ENCODE data around the gene HBD.
"Not testable (repeated sequence)": the region's sequence is repeated elsewhere in the genome, so short reads cannot be mapped to it uniquely, and the experiment has no call there.

HBD gene

DNA sequence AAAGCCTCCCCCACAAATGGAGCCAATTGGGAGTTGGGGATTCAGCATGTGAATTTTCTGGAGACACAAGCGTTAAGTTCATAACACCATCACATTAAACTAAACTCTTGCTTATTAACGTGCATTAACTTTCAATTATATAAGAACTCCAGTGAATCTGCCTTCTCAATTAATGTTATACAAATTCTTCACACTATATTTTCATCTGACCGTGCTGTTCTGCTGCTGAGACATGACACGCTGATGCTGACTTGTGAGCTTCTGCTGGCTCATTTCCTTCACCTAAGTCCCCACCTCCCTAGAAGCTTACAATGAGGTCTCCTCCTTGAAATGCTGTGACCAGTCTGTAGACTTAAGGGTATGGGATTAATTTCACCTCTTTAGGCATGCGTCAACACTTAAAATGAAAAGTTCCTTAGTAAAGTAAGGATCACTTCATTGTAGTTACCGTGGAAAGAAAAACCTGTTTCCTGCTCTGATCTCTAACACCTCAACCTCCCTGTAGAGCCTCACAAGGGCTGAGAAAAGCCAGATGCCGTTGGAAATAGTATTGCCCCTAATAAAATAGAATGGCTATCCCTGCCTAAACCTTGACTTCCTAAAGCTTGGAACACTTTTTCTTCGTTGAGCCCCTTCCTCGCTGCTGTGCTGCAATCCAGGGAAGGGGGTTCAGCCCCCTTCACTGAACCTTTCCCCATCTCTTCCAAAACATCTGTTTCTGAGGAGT lies 18.1 kb upstream of the HBD start:
- DNase-seq: no peak

DNA sequence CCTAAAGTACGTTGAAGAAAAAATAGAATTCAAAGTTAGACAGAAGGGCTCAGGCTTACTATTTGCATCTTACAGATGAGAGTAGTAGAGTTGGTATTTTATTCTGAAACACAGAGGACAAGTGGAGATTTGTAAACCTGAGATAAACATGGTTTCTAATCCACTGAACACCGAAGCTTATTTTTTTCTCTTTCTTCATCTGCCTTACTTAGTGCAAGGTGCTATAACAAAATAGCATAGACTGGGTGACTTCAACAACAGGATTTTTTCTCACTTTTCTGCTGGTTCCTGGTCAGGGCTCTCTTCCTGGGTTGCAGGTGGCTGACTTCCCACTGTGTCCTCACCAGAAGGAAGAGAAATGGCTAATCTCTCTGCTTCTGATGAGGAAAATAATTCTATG lies 17.5 kb upstream of the HBD start:
- DNase-seq: no peak

DNA sequence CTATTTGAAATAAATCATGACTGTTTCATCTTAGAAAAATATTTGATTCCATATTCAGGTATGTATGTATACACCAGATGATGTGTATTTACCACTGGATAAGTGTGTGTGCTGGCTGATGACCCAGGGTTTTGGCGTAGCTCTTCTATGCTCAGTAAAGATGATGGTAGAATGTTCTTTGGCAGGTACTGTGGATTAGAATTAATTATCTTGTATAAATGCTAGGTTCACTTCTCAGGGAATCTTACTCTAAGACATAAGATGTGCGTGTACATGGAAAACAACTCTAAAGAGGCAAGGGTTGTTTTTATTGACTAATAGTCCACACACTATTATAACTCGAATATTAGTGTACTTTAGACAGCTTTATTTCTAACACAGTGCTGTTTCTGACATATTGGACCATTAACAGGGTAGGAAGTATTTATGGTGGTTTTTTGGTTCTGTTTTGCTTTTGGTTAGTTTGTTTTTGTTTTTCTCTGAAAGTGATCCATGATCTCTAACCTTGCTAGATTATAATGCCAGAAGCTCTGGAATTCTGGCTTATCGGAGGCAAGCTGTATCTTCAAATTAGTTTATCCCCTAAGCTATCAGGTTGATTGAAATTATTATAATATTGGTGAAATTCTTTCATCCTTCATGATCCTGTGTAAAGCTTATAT lies 16.4 kb upstream of the HBD start:
- DNase-seq: no peak

DNA sequence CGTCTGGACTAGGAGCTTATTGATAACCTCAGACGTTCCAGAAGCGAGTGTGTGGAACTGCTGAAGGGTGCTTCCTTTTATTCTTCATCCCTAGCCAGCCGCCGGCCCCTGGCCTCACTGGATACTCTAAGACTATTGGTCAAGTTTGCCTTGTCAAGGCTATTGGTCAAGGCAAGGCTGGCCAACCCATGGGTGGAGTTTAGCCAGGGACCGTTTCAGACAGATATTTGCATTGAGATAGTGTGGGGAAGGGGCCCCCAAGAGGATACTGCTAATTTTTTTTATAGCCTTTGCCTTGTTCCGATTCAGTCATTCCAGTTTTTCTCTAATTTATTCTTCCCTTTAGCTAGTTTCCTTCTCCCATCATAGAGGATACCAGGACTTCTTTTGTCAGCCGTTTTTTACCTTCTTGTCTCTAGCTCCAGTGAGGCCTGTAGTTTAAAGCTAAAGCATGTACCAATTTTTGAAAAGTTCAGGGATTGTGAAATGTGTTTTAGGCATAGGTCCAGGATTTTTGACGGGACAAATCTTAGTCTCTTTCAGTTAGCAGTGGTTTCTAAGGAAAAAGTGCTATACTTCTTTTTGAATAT lies 15.6 kb upstream of the HBD start, which contains the start of gene HBG1:
TSS of gene HBG1 (minus strand) at position 51 of the 590 bp plus-strand sequence. CDS start 53 bp downstream, outside the sequence.
- not testable (repeated sequence) for DNase-seq

DNA sequence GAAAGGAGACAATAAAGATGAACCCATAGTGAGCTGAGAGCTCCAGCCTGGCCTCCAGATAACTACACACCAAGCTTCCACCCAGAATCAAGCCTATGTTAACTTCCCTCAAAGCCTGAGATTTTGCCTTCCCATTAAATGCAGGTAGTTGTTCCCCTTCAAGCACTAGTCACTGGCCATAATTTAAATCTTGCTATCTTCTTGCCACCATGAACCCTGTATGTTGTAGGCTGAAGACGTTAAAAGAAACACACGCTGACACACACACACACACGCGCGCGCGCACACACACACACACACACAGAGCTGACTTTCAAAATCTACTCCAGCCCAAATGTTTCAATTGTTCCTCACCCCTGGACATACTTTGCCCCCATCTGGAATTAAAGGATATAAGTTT lies 14.2 kb upstream of the HBD start:
- not testable (repeated sequence) for DNase-seq

DNA sequence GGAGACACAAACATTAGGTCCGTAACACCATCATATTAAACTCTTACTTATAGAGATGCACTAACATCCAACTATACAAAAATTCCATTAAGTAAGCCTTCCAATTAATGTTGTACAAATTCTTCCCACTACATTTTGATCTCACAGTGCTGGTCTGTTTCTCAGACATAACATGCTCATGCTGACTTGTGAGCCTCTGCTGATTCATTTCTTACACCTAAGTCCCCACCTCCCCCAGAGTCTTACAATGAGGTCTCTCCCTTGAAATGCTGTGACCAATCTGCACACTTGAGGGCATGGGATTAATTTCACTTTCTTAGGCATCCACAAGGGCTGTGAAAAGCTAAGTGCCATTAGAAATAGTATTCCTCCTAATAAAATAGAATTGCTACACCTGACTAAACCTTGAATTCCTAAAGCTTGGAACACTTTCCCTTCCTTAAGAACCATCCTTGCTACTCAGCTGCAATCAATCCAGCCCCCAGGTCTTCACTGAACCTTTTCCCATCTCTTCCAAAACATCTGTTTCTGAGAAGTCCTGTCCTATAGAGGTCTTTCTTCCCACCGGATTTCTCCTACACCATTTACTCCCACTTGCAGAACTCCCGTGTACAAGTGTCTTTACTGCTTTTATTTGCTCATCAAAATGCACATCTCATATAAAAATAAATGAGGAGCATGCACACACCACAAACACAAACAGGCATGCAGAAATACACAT lies 13.3 kb upstream of the HBD start:
- no peak for DNase-seq

DNA sequence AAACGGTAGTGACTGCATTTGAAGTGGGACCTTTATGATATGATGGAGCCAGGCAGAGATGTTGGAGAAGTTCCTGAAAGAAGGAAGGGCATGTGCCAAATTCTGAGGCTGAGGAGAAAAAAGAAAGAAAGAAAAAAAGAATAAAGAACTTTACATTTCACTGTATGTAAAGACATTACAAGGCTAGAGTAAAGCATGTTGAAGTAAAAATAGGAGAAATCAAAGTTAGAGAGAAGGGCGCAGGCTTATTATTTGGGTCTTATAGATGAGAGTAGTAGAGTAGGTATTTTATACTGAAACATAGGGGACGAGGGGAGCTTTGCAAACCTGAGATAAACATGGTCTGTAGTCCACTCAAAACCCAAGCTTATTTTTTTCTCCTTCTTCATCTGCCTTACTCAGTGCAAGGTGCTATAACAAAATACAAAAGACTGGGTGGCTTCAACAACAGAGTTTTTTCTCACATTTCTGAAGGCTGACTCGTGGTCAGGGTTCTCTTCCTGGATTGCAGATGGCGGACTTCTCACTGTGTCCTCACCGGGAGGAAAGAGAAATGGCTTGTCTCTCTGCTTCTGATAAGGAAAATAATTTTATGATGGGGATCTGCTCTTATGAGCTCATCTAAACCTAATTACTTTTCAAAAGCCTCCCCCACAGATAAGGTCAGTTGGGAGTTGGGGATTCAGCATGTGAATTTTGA lies 12.6 kb upstream of the HBD start:
- no peak for DNase-seq

DNA sequence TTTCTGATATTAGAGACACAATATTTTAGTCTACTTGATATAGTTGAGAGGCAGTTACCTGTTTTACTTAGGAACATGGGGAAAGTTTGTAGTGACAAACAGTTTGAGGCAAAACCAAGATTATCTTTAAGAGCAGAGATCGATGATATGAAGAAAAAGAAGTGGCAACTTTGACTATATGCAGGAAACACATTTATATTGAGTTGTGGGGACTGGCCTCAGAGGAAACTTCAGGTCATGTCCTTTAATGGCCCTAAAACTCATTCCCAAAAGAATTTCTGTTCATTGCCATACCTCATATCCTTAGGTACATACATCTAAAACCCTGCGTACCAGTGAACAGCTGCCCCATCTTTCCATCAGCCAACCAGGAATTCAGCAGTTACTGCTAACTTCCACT lies 10.9 kb upstream of the HBD start:
- DNase-seq: no peak

DNA sequence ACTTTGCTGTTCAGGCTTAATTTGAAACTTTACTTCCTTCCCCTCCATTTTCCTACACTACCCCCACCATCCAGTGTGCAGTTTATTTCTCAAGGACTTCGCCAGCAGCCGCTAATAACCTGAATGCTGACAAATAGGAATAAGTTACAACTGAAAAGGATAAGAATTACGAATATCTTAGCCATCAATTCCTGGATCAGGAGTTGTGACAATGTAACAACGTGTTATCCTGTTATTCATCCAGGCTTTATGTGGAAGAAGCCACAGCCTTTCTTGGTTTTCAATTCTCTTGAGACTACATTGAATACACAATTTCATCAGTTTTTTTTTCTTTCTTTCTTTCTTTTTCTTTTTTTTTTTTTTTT lies 9.5 kb upstream of the HBD start:
- no peak for DNase-seq

DNA sequence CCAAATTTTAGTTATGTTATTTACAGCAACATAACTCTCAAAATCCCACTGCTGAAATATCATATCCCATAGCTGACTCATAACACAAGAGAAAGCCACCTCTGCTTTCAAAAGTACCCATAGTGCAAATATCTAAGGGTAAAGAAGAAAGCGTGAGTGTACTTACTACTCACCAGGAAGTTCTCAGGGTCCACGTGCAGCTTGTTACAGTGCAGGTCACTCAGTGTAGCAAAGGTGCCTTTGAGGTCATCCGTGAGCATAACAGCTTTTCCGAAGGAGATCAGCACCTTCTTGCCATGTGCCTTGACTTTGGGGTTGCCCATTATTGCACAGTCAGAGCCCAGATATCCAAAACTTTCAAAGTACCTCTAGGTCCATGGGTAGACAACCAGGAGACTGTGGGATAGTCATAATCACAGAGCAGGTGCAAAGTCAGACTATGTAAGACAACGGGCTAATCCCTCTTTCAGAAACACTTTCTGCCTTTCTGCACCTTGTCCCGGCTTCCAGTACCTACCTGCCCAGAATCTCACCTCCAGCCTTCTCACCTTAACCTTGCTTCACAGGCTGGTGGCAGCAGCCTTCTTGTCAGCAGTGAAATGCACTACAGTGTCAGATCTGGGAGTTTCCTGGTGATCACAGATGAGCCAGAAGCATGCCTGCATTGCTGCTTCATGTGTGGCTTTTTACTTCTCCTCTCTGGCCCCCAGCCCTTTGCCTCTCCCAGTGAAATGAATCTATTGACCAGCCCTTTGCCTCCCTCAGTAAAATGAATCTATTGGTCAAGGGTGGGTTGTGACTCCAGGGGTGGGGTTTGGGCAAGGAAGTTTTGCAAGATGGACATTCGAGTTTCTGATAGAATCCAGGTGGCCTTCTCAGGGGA lies 8.9 kb upstream of the HBD start:
- no peak for DNase-seq

DNA sequence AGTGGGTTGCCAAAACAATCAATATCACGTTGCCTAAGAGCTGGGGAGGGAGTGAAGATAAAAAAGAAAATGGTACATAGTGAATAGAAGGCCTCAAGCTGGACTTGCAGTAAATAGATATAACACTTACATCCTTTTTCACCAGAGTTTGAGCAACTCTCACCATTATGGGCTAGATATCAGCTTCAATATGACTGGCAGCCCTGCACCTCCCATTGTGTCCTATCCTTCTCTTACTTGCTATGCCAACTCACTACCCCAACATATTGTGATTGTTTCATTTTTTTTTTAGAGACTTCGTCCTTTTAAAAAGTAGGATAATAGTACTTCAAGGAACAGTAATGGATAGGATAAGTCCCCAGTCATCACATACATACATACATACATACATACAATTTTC lies 7.9 kb upstream of the HBD start:
- no peak for DNase-seq

DNA sequence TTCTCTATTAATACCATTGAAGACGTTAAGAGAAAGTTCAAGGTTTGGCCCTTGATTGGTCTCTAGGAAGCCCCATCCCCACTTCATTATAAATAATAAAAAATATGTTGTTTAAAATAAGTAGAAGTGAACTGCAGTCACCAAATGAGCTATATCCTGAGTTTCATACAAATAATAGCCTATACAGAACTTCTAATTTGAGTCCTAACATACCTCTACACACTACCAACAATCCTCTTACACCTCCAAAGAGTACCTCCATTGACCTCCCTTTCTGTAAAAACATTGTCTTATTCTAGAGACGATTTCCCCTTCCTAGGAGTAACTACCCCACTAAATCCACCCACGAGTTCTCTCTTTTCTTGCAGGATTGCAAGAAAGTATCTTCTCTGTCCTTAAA lies 7.2 kb upstream of the HBD start:
- no peak for DNase-seq

DNA sequence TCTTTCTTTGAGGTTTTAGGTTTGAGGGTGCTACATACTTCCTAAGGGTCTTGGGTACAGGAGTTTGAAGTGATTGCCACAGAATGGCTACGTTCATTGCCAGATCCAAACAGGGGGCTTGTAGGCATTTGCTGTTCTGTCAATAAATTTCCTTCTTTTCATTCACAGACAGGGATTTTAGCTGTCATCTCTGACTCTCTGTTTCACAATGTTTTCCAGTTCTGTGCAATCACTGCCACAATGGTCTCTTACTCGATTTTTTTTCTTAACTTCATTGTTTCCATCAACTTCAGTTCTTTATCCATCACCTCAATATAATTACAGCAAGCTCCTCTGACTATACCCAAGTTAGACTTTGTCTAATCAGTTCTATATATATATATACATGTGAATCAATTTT lies 6.2 kb upstream of the HBD start:
- no peak for DNase-seq

DNA sequence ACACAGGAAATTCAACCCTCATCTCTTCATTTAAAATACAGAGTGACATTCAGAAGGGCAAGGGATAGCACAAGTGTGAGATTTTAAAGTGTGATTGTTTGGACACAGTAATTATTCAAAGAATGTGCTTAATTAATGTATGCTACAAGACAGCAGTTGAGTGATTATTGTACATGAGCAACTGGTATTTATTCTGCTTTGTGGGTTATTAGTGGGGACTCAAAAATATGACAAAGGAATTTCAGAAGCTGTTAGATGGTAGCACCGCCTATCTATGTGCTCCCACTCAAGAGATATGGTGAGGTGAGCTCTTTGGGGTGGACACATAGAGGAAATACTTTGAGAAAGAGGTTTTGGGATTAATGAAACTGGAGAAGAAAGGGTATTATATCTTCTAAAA lies 5.8 kb upstream of the HBD start:
- no peak for DNase-seq

DNA sequence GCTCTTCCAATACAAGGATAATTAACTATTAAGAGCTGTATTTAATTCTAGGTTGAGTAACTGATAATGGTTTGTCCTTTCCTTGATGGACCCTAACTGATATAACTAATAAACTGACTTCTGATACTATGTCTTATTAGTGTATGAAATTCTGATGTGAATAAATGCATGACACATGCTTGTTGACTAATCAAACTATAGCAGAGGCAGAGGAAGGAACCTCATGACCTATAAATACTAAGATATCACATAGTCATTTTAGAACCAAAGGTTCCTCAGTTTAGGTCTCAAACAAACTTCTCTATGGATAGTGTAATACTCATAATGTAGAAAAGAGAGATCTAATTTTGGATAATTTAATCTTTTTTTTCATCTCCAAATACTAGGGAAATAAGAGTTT lies 4.8 kb upstream of the HBD start:
- DNase-seq: peak; percentile 30 to 61 (median 51)

DNA sequence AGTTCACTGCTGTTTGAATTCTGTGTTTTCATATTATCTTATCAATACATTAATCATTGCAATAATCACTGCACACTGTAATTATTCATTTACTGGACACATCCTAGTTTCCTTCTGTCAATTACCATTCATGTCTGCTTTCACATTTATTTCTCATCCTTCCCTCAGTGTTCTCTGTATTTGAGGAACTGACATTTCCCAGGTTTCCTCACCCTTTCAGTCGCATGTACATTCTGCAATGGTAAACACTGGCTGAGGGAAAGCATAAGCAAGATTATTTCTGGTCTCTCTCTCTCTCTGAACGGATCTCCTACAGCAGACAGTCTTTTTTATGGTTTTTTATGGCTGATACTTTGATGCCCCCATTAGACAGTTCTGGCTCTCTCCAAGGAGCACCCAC lies 4.2 kb upstream of the HBD start:
- peak; percentile 46 to 57 (median 50) for DNase-seq

DNA sequence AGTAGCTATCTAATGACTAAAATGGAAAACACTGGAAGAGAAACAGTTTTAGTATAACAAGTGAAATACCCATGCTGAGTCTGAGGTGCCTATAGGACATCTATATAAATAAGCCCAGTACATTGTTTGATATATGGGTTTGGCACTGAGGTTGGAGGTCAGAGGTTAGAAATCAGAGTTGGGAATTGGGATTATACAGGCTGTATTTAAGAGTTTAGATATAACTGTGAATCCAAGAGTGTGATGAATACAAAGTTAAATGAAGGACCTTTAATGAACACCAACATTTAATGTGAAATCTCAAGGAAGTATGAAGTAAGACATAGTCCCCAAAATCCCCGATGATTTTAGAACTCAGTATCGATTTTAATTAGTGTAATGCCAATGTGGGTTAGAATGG lies 3.1 kb upstream of the HBD start:
- no peak for DNase-seq

DNA sequence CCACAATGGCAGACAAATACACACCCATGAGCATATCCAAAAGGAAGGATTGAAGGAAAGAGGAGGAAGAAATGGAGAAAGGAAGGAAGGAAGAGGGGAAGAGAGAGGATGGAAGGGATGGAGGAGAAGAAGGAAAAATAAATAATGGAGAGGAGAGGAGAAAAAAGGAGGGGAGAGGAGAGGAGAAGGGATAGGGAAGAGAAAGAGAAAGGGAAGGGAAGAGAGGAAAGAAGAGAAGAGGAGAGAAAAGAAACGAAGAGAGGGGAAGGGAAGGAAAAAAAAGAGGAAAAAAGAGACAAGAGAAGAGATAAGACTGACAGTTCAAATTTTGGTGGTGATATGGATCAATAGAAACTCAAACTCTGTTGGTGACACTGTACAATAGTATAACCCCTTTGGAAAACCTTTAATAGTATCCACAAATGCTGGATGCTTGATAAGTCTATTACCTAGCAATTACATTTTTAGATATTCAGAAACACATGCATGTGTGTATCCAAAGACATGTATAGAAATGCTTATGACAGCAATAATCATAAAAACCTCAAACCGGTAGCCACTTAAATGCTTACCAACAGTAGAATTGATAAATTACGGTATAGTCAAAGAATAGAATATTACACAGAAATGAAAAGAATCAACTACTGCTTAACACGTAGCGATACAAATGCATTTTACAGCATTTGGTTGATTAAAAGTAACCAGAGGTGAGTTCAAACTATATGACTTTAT lies 1.2 kb upstream of the HBD start:
- DNase-seq: no peak

DNA sequence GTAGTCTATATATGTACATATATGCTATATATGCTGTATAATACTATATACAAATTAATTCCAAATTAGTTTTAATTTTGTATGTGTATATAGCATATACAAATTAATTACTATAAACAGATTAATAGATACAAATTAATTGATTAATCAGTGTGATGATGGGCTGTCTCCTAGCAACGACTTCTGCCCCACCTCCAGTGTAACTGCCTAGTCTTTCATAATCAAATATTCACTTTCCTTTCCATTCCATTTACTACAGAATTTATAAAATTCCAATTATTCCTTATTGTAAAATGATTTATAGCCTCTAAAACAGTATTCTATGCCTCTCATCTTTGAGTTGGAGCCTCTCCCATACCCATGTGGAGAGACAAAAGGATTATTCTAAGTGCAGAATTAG lies 976 bp downstream of the HBD start:
- DNase-seq: no peak

DNA sequence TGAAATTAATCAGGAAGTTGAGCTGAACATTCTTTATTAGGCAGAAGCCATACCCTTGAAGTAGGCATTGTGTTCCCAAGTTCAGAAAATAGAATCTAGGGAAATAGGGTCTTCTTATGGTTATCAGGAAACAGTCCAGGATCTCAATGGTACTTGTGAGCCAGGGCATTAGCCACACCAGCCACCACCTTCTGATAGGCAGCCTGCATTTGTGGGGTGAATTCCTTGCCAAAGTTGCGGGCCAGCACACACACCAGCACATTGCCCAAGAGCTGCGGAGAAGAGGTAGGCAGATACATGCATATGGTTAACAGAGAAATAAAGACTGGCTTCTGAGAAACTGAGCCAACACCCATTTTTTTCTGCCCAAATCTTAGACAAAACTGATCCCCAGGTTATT lies 1.5 kb downstream of the HBD start:
- DNase-seq: no peak

DNA sequence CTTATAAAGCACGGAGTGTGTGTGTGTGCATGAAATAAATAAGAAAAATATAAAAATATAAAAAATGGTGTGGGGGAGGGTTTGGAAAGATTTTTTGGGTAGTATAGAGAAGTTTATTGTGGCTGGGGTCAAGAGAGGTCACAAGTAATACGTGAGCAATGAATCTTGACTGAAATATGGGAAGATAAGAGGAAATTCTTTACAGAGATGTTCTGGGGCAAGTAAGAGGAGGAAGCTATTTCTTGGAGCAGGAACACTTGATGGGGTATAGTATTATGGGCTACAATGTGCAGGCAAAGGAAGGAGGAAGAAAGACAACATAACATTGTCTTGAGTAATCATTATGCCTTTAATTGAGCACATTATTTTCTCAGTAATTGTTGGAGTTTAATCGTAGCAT lies 2.1 kb downstream of the HBD start:
- no peak for DNase-seq

Measured in suppressor macrophage treated with lipopolysaccharide for 1 hour (primary cell).